ENCODE results near the gene GLRX3.

DNA sequence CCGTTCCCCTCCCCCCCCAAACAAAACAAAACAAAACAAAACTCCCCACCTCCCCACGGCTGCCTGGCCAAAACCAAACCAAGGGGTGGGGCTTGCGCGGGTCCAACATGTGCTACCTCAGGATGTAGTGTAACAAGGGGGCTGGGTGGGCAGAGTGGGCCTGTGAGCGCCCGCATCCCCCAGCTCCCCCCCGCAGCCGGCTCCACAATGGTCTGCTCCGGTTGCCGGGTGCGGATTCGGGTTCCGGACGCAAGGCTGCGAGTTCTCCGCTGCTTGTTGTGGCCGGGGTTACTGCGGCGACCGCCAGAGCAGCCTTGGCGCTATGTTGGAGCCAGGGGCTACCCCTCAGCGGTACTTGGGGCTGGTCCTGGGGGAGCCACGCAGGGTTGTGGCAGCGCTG lies 30.5 kb upstream of the GLRX3 start:
- TF ChIP-seq, protein P1, sequence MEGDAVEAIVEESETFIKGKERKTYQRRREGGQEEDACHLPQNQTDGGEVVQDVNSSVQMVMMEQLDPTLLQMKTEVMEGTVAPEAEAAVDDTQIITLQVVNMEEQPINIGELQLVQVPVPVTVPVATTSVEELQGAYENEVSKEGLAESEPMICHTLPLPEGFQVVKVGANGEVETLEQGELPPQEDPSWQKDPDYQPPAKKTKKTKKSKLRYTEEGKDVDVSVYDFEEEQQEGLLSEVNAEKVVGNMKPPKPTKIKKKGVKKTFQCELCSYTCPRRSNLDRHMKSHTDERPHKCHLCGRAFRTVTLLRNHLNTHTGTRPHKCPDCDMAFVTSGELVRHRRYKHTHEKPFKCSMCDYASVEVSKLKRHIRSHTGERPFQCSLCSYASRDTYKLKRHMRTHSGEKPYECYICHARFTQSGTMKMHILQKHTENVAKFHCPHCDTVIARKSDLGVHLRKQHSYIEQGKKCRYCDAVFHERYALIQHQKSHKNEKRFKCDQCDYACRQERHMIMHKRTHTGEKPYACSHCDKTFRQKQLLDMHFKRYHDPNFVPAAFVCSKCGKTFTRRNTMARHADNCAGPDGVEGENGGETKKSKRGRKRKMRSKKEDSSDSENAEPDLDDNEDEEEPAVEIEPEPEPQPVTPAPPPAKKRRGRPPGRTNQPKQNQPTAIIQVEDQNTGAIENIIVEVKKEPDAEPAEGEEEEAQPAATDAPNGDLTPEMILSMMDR (IDR thresholded peaks at IDR 0.05; ENCODE audit: low read length) = no peak
- no peak for TF ChIP-seq EZH2 (IDR thresholded peaks at IDR 0.05; ENCODE audit: borderline replicate concordance, low read length)

Measured in OCI-LY1 (cell line).